GM12872 (cell line): ENCODE measurements around the gene CR2.

ENCODE experiments used
- CTCF ChIP-seq: IDR thresholded peaks from 3 replicates; pipeline ENCODE4 v1.5.1; 2011; ENCODE audit warnings: low read depth, mild to moderate bottlenecking, low read length, moderate library complexity; ENCODE audit not compliant: insufficient read depth

The CR2 gene

GRCh38 chr1:207455183-207455754 lies 1.1 kb downstream of the CR2 start:
- TF ChIP-seq CTCF, result no peak

- no peak for TF ChIP-seq CTCF
Measured at GRCh38 chr1:207458414-207458813, 4.3 kb downstream of the CR2 start.

- TF ChIP-seq CTCF, result no peak
Measured at GRCh38 chr1:207459008-207459407, 4.9 kb downstream of the CR2 start.

DNA sequence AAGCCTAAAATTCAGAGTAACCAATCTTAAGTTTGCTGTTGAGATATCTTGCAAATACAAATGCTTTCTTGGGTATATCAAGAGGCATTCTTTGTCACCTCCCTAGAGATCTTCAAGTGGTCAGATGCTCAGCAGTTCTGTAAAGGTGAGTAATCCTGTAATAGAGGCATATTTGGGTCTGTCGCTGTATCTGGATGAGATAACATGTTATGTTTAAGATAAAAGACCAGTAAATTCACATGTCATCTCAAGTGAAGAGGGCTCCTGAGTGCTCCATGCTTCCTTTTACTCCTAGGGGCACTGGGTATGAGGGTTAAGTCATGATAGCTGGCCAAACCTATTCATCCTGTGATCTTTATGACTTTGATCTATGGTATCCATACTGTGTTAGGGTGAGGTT lies 7.5 kb downstream of the CR2 start:
- no peak for TF ChIP-seq CTCF

DNA sequence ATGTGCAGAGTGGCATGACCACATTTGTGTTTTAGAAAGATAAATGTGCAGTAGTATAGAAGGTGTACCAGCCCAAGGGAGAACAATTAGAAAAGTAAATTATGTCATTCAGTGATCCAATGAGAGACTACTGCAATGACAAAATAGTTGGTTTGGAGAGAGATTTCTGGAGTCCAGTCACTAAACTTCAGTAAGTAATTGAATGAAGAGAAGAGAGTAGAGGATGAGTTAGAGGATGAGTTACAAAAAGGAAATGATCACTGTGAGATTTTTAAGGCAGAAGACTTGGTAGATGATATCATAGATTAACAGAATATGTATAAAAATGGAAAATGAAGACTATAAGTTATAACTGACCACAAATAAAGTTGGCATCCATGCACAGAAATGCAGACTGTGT lies 8.4 kb downstream of the CR2 start:
- TF ChIP-seq CTCF, result no peak

DNA sequence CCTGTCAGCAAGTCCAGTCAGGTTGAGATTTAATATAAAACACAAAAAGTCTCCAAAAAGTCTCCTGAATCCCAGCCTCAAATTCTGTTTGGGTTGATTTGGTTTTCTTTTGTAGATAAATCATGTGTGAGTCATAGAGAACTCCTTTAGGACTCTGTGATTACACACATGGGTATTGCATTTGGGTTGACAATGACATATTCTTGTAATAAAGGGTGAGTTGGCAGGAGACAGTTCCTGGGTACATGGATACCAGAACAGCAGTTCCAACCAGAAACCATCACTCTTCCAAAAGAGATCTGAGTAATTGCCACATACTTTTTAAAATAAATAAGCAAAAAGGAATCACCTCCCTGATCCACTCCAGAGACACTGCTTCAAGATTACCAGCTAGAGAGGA lies 8.9 kb downstream of the CR2 start:
- TF ChIP-seq CTCF, result no peak

- TF ChIP-seq CTCF, result no peak
Measured at GRCh38 chr1:207463571-207463970, 9.4 kb downstream of the CR2 start.
